CD1c-positive myeloid dendritic cell (primary cell): Measurements from ENCODE around the gene CSTPP1.
"Not testable (repeated sequence)": the region's sequence is repeated elsewhere in the genome, so short reads cannot be mapped to it uniquely, and the experiment has no call there.

ENCODE experiments used
- DNase-seq: peaks from one replicate; pipeline ENCODE4 v3.0.0-alpha.2; 2016; ENCODE audit errors: extremely low spot score

CSTPP1 gene

GRCh38 chr11:47181271-47181670, 244.7 kb downstream of the CSTPP1 start:
- no peak for DNase-seq

- no peak for DNase-seq
These were observed 245.8 kb downstream of the CSTPP1 start for GRCh38 chr11:47182380-47182779.

- no peak for DNase-seq
These were observed 246.7 kb downstream of the CSTPP1 start for GRCh38 chr11:47183031-47183856.

- DNase-seq, result no peak
These were observed 247.4 kb downstream of the CSTPP1 start for GRCh38 chr11:47183969-47184368.

- no peak for DNase-seq
These were observed 248.2 kb downstream of the CSTPP1 start for GRCh38 chr11:47184711-47185304.

GRCh38 chr11:47185305-47186075, 248.9 kb downstream of the CSTPP1 start:
- DNase-seq, result no peak

GRCh38 chr11:47186076-47186699, 249.6 kb downstream of the CSTPP1 start, which contains the start of gene PACSIN3:
Gene PACSIN3 (minus strand): TSS chr11:47186434. CDS start chr11:47182727, 3,707 bp downstream.
- DNase-seq, result peak; percentile 48

GRCh38 chr11:47186700-47187695, 250.4 kb downstream of the CSTPP1 start:
- DNase-seq, result no peak

GRCh38 chr11:47187723-47188122, 251.2 kb downstream of the CSTPP1 start:
- DNase-seq, result no peak

GRCh38 chr11:47188259-47188658, 251.7 kb downstream of the CSTPP1 start:
- DNase-seq, result no peak

- no peak for DNase-seq
These were observed 252.7 kb downstream of the CSTPP1 start for GRCh38 chr11:47189100-47189834.

GRCh38 chr11:47191137-47191536, 254.6 kb downstream of the CSTPP1 start:
- DNase-seq, result not testable (repeated sequence)

- DNase-seq, result no peak
These were observed 255.6 kb downstream of the CSTPP1 start for GRCh38 chr11:47192111-47192510.

- DNase-seq, result not testable (repeated sequence)
These were observed 261.6 kb downstream of the CSTPP1 start for GRCh38 chr11:47198161-47198560.

- no peak for DNase-seq
These were observed 264.5 kb downstream of the CSTPP1 start for GRCh38 chr11:47201015-47201414.

- no peak for DNase-seq
These were observed 266.0 kb downstream of the CSTPP1 start for GRCh38 chr11:47202576-47202975.

GRCh38 chr11:47204637-47204989, 268.1 kb downstream of the CSTPP1 start:
- DNase-seq, result no peak

GRCh38 chr11:47206577-47206976, 270.0 kb downstream of the CSTPP1 start:
- not testable (repeated sequence) for DNase-seq

GRCh38 chr11:47207459-47207858, 270.9 kb downstream of the CSTPP1 start:
- DNase-seq, result no peak

GRCh38 chr11:47208008-47208552, 271.5 kb downstream of the CSTPP1 start:
- not testable (repeated sequence) for DNase-seq
